RKO (cell line): ENCODE results near the gene TSFM.

Source experiments
- DNase-seq: peaks from one replicate; pipeline ENCODE4 v3.0.0-alpha.2; 2016; ENCODE audit warnings: low spot score

TSFM gene

DNA sequence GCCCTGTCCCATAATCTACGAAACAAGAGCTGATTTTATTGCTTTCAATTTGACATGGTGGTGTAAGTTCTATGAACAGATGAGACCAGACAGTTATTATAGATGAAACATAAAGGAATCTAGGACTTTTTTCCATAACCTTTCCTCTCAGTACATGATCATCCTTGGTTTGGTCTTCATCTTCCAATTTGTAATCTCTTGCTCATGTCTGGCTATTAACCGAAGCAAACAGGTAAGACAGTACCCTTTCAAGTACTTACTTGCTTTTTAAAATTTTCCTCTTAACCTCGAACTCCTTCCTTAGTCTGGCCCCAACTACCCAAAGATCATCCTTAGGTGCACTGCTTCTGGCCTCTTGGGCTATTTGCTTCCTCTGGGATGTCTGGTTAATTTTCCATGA lies 36.6 kb upstream of the TSFM start:
- DNase-seq = no peak

DNA sequence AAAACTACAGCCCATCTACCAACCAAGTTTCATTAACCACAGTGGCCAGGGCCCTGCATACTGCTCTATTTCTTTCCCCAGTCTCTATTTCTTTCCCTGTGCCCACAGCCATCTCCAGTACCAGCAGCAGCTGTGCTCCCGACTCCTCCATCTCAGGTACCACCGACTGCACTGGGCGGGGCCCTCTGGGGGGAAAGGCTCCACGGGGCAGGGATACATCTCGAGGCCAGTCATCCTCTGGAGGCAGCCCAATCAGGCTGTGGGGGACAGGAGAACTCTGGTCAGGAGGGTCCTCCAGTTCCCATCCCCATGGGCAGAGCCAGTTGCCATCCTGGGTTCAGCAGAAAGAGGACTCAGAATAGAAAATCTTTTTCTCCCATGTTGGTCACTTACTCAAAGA lies 33.5 kb upstream of the TSFM start:
- no peak for DNase-seq

DNA sequence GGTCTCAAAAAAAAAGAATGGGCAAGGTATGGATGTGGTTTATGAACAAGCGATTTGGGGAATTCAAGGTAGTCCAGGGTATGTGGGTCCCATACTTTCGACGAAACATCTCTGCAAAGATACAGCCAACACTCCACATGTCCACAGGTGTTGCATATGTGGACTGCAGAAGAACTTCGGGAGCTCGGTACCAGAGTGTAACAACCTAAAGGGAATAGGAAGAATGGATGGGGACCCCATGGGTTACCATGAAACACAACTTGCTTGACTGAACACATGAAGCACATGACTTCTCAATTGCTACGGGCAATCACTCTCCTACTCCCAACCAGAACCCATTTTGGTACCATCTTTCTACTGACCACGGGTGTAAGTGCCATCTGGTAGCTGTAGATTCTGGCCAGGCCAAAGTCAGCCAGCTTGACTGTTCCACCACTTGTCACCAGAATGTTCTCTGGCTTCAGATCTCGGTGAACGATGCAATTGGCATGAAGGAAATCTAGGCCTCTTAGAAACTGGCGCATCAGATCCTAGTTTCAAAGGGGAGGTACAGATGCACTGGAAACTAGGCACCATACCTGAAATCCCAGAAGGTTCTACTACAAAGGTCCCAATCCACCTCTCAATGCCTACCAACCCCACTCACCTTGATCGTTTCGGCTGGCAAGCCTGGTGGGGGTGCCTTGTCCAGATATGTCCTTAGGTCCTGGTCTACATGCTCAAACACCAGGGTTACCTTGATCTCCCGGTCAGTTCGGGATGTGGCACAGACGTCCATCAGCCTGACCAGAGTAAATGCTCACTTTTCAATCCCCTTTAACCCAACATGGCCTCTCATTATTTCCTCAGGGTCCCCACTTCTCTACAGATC lies 31.8 kb upstream of the TSFM start:
- peak; percentile 41 for DNase-seq

DNA sequence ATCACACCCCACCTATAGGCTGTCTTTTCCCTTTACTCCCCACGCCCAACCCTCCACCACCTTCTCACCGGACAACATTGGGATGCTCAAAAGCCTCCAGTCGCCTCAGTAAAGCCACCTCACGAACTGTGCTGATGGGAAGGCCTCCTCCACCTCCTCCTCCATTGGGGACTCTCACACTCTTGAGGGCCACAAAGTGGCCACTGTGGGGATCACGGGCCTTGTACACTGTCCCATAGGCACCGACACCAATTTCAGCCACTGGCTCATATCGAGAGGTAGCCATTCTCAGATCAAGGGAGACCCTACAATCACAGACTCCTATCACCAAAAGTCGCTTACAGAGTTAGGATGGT lies 31.2 kb upstream of the TSFM start:
- no peak for DNase-seq

DNA sequence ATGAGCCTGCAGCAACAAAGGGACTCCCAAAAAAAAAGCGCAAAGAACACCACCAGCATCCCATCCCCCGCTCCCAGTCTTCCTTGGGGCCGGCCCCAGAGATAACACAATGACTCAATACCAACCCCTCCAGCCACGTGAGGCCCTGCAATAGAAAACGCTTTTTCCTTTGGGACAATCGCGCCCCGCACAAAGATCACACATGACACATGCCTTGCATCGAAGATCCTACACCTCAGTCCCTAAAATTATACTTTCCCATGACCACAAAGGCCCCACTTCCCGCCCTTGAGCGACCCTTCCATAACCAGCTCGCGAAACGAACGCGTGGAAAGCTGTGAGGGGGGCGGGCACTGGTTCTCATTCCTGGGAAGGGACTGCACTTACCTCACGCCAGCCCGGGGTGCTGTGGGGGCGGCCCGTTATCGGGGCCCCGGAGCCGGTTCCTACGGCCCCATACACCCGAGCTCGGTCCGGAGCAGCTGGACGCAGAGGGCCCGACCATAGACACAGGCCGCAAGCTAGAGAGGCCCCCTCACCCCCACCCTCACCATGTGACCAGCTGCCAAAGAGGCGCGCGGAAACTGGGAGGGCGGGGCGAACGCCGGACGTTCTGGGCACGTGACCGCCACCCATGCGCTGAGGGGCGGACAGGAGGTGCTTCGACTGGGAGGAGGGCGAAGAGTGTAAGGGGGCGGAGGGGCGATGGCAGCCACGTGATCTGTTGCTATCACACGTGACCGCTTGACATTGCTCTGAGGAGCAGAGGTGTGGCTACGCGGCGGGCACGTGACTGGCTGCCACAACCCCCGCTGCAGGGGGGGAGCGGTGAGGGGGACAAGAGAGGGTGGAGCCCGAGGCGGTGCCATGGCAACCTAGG lies 30.6 kb upstream of the TSFM start, which contains the start of gene CDK4:
Gene CDK4 (minus strand): TSS at position 523 of the 880 bp plus-strand sequence. CDS start 593 bp downstream, outside the sequence.
- DNase-seq = peak; percentile 100

GRCh38 chr12:57752668-57753000 lies 30.0 kb upstream of the TSFM start:
- DNase-seq = no peak

DNA sequence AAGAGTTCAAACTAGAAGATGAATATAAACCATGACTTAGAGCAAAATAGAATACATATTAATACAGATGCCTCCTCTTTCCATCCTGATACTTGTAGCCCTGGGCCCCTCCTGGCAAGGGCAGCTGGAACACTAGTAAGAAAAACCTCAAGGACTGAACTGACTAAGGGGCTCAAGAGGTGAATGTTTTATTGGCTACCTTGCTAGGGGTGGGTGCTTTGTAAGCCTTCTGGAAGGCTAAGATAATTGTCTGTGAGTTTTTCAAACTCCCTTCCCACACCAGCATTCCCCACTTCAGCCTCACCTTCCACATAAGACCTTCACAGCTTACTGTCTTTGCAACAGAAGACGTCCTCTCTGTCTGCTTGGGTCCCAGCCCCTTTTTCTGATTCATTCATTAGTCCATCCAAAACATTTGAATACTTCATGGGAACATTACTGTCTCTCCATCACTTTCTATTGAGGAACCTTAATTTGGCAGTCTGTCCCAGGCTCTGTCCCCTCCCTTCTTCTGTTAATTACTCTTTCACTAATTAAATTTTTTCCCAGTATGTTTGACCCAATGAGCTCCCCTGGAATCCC lies 28.7 kb upstream of the TSFM start:
- no peak for DNase-seq

GRCh38 chr12:57754411-57755193 lies 28.0 kb upstream of the TSFM start, which contains the start of gene MARCHF9:
MARCHF9 (plus strand) TSS chr12:57755103; CDS start chr12:57755529, 426 bp downstream.
- peak; percentile 48 for DNase-seq

GRCh38 chr12:57755194-57755453 lies 27.5 kb upstream of the TSFM start:
- no peak for DNase-seq

DNA sequence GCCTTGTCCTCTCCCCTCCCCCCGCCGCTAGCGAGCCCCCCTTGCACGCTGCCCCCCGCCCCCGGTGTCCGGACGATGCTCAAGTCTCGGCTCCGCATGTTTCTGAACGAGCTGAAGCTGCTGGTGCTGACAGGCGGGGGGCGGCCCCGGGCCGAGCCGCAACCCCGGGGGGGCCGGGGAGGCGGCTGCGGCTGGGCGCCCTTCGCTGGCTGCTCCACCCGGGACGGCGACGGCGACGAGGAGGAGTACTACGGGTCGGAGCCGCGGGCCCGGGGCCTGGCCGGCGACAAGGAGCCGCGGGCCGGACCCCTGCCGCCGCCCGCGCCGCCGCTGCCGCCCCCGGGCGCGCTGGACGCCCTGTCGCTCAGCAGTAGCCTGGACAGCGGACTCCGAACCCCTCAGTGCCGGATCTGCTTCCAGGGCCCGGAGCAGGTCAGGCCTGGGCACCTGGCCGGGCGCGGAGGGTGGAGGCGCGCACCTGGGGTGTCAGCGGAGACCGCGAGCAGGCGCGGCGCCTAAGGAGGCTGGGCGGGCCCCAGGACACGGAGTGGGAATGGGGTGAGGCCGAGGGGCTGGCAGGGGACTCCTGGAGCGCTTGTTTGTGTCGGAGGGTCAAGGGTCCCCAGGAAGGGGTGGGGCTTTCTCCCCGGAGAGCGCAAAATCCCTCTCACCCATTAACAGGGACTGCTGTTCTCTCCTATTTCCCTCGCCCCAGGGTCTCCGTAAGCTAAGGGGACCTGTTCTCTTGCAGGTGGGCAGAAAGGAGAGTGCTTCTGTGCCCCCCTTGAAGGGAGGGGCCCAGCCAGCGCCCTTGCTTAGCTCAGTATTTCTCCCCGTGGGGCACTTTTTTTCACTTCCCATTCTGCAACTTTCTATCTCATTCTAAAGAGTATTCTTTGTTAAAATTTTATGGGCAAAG lies 26.9 kb upstream of the TSFM start:
- no peak for DNase-seq

GRCh38 chr12:57756406-57757341 lies 25.9 kb upstream of the TSFM start:
- no peak for DNase-seq

DNA sequence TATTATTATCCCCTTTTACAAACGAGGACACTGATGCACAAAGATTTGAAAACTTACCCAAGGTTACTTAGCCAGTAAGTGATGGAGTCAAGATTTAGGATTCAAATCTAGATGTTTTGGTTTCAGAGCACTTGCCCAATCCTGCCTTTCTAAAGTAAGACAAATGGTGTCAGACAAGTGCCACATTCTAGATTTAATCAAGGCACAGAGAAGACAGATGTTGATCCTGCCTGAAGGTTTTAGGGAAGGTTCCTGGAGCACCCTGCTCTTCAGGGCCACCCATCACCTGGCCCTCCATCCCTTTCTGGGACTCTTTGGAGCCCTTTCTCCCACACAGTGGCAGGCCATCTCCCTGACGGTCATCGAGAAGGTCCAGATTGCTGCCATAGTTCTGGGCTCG lies 24.8 kb upstream of the TSFM start:
- no peak for DNase-seq

- no peak for DNase-seq
These were observed 23.8 kb upstream of the TSFM start for GRCh38 chr12:57758552-57759359.

GRCh38 chr12:57759360-57759980 lies 23.1 kb upstream of the TSFM start:
- DNase-seq = no peak

- no peak for DNase-seq
These were observed 22.1 kb upstream of the TSFM start for GRCh38 chr12:57760347-57760982.

DNA sequence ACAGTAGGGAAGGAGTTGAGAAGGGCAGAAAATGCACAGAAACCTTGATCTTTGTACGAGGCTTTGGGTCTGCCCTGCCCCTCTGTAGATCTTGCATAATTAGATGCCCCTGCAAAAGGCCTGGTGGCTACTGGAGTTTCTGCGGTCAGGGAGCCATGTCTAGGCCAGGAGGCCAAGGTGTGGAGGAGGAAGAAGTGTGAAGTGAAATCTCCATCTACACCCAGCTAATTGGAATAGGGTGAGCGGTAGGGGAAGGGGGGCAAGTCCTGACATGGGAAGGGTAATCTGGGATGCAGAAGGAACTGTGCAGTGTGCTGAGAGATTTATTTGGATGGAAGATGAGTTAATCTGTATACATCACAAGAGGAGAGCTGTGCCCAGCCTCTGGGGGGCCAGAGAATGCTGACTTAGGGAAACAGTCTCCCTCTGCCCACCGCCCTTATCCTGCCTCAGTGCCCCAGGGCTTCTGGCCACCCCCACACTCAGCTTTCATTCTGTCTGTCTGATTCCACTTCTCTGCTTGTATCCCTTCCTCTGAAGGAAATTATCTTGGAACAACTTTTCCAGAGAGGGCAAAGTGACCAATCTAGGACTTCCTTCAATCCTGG lies 21.1 kb upstream of the TSFM start:
- no peak for DNase-seq

GRCh38 chr12:57762463-57762862 lies 20.1 kb upstream of the TSFM start:
- DNase-seq = no peak
